ENCODE measurements around the gene PCDHGA12. TPM values are rescaled to one million over a fixed set of nuclear protein-coding genes. Genes with fewer than 3 reads are reported as not detected.
"Not testable (repeated sequence)": the region's sequence is repeated elsewhere in the genome, so short reads cannot be mapped to it uniquely, and the experiment has no call there.

The PCDHGA12 gene
- total RNA-seq (2014; rRNA removed; shearing (Covaris generic); ENCODE audit: low replicate concordance) = not detected in 2 replicates

DNA sequence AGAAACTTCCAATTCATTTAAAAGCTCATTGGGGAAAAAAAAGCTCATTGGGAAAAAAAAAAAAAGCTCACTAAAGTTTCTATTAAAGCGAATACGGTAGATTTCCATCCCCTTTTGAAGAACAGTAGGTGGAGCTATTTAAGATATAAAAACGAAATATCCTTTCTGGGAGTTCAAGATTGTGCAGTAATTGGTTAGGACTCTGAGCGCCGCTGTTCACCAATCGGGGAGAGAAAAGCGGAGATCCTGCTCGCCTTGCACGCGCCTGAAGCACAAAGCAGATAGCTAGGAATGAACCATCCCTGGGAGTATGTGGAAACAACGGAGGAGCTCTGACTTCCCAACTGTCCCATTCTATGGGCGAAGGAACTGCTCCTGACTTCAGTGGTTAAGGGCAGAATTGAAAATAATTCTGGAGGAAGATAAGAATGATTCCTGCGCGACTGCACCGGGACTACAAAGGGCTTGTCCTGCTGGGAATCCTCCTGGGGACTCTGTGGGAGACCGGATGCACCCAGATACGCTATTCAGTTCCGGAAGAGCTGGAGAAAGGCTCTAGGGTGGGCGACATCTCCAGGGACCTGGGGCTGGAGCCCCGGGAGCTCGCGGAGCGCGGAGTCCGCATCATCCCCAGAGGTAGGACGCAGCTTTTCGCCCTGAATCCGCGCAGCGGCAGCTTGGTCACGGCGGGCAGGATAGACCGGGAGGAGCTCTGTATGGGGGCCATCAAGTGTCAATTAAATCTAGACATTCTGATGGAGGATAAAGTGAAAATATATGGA is at the start of gene PCDHGA12:
PCDHGA12 (plus strand) TSS at position 176 of the 782 bp plus-strand sequence; CDS start at position 429, 253 bp downstream.
- peaks cover 4% of the 10 kb centered on the region; the same call in 1 of the 2 replicates for H3K9me3 ChIP-seq
- H3K27me3 ChIP-seq = no peaks in the 10 kb centered on the region
- no peak for DNase-seq
- H3K4me3 ChIP-seq = no peak within 1 kb of the TSS
- H3K36me3 ChIP-seq = no peaks in the 10 kb centered on the region

DNA sequence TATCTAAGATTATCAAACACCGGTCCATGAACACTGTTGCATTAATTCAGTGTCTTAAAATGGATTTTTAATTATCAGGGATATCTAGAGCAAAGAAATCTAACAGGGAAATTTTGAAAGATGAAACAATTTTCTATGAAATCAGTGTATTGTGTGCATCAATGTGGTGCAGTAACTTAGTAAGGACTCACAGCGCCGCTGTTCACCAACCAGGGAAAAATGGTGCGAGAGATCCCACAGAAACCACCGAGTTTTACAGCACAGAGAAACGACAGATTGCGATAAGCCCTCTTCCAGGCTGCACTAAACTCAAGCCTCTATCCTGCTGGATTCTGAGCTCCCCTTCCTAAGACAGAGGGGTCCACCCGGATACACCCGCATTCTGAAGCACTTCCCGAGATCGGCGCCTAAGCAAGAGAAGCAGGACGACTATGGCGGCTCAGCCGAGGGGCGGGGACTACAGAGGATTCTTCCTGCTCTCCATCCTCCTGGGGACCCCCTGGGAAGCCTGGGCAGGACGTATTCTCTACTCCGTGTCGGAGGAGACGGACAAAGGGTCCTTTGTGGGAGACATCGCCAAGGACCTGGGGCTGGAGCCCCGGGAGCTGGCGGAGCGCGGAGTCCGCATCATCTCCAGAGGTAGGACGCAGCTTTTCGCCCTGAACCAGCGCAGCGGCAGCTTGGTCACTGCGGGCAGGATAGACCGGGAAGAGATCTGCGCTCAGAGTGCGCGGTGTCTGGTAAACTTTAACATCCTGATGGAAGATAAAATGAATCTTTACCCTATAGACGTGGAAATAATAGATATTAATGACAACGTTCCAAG is 47.6 kb upstream of the PCDHGA12 start, which contains the start of gene PCDHGA7:
PCDHGA7 (plus strand) TSS at position 274 of the 826 bp plus-strand sequence; CDS start at position 432, 158 bp downstream.
- H3K9me3 ChIP-seq = peaks cover 9% of the 10 kb centered on the region
- no peak for DNase-seq
- H3K36me3 ChIP-seq = no peaks in the 10 kb centered on the region
- H3K27me3 ChIP-seq = no peaks in the 10 kb centered on the region
- no peak within 1 kb of the TSS for H3K4me3 ChIP-seq

DNA sequence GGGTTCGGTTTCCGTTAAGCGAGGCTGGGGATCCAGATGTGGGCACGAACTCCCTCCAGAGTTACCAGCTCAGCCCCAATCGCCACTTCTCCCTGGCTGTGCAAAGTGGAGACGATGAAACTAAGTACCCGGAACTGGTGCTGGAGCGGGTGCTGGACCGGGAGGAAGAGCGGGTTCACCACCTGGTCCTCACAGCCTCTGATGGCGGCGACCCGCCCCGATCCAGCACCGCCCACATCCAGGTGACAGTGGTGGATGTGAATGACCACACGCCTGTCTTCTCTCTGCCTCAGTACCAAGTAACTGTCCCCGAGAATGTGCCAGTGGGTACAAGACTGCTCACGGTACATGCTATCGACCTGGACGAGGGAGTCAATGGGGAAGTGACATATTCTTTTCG is 47.0 kb upstream of the PCDHGA12 start:
- Histone ChIP-seq H3K9me3 (peaks cover 9% of the 10 kb centered on the region), H3K4me3 (no peak overlapping the region), H3K27me3 (no peaks in the 10 kb centered on the region), H3K36me3 (no peaks in the 10 kb centered on the region)
- no peak for DNase-seq

DNA sequence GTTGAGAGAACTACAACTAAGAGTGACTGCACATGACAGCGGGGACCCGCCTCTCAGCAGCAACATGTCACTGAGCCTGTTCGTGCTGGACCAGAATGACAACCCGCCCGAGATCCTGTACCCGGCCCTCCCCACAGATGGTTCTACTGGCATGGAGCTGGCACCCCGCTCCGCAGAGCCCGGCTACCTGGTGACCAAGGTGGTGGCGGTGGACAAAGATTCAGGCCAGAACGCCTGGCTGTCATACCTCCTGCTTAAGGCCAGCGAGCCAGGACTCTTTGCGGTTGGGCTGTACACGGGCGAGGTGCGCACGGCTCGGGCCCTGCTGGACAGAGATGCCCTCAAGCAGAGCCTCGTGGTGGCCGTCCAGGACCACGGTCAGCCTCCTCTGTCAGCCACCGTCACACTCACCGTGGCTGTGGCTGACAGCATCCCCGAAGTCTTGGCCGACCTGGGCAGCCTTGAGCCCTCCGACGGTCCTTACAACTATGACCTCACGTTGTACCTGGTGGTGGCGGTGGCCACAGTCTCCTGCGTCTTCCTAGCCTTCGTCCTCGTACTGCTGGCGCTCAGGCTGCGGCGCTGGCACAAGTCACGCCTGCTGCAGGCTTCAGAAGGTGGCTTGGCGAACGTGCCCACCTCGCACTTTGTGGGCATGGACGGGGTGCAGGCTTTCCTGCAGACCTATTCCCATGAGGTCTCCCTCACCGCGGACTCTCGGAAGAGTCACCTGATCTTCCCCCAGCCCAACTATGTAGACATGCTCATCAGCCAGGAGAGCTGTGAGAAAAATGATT is 45.6 kb upstream of the PCDHGA12 start:
- Histone ChIP-seq H3K4me3 (no peak overlapping the region), H3K27me3 (no peaks in the 10 kb centered on the region), H3K9me3 (peaks cover 11% of the 10 kb centered on the region), H3K36me3 (no peaks in the 10 kb centered on the region)
- no peak for DNase-seq

DNA sequence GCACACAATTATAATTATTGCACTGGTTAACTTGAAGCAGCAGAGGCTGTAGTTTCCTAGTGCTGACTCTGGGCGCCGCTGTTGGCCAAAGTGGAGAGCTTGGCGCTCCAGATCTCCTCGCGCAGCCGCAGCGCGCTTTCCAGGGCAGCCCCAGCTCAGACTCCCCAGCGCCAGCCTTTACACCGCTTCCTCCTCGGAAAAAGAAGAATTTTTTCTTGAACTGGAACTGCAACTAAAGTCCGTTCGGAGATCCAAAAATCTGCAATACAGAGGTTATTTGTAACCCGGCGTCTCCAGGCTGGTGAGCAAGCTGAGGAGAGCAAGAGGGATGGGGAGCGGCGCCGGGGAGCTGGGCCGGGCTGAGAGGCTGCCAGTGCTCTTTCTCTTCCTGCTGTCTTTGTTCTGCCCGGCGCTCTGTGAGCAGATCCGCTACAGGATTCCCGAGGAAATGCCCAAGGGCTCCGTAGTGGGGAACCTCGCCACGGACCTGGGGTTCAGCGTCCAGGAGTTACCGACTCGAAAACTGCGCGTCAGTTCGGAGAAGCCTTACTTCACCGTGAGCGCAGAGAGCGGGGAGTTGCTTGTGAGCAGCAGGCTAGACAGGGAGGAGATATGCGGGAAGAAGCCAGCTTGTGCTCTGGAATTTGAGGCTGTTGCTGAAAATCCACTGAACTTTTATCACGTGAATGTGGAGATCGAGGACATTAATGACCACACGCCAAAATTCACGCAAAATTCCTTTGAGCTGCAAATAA is 42.6 kb upstream of the PCDHGA12 start, which contains the start of gene PCDHGB4:
PCDHGB4 (plus strand) TSS at position 142 of the 755 bp plus-strand sequence; CDS start at position 329, 187 bp downstream.
- not testable (repeated sequence) for H3K27me3 ChIP-seq, H3K4me3 ChIP-seq, H3K36me3 ChIP-seq, DNase-seq
- peaks cover 11% of the 10 kb centered on the region for H3K9me3 ChIP-seq

DNA sequence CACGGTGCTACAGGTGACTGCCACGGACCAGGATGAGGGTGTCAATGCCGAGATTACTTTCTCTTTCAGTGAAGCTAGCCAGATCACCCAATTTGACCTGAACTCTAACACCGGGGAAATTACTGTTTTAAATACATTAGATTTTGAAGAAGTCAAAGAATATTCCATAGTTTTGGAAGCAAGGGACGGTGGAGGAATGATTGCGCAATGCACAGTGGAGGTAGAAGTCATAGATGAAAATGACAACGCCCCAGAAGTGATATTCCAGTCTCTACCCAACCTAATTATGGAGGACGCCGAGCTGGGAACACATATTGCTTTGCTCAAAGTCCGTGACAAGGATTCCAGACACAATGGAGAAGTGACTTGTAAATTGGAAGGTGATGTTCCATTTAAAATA is 41.6 kb upstream of the PCDHGA12 start:
- no peak overlapping the region for H3K4me3 ChIP-seq

DNA sequence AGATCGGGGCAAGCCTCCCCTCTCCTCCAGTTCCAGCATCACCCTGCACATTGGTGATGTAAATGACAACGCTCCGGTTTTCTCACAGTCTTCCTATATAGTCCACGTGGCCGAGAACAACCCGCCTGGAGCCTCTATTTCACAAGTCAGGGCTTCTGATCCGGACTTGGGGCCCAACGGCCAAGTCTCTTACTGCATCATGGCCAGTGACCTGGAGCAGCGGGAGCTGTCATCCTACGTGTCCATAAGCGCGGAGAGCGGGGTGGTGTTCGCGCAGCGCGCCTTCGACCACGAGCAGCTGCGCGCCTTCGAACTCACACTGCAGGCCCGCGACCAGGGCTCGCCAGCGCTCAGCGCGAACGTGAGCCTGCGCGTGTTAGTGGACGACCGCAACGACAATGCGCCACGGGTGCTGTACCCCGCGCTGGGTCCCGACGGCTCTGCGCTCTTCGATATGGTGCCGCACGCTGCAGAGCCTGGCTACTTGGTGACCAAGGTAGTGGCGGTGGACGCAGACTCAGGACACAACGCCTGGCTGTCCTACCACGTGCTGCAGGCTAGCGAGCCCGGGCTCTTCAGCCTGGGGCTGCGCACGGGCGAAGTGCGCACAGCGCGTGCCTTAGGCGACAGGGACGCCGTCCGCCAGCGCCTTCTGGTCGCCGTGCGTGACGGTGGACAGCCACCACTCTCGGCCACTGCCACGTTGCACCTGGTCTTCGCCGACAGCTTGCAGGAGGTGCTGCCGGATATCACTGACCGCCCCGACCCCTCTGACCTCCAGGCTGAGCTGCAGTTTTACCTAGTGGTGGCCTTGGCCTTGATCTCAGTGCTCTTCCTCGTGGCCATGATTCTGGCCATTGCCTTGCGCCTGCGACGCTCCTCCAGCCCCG is 40.9 kb upstream of the PCDHGA12 start:
- H3K4me3 ChIP-seq = no peak overlapping the region
- no peak for DNase-seq
- peaks cover 11% of the 10 kb centered on the region for H3K9me3 ChIP-seq
- no peaks in the 10 kb centered on the region for H3K36me3 ChIP-seq
- H3K27me3 ChIP-seq = no peaks in the 10 kb centered on the region

More for the DNA sequence above, 41.6 kb upstream of the PCDHGA12 start:
- no peaks in the 10 kb centered on the region for H3K27me3 ChIP-seq
- H3K36me3 ChIP-seq = no peaks in the 10 kb centered on the region
- peaks cover 11% of the 10 kb centered on the region for H3K9me3 ChIP-seq
- DNase-seq = no peak

DNA sequence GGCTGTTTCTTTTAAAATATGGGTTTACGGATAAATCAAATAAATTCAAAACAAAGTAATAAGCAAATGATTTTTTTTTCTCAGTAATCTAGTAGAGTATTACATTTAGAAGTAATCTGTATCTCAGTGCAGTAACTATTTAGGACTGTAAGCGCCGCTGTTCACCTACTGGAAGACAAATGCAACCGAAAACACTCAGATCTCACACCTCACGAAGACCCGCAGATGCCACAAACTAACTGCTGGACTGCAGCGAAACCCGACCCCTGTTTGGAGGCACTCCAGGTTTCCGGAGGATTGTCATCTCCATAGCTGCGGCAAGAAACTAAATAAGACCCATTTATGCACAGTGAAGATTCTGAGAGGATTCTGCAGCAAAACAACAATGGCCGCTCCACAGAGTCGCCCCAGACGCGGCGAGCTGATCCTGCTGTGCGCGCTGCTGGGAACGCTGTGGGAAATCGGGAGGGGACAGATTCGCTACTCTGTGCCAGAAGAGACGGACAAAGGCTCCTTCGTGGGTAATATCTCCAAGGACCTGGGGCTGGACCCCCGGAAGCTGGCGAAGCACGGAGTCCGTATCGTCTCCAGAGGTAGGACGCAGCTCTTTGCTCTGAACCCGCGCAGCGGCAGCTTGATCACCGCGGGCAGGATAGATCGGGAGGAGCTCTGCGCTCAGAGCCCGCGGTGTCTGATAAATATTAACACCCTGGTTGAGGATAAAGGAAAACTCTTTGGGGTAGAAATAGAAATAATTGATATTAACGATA is 37.7 kb upstream of the PCDHGA12 start, which contains the start of gene PCDHGA8:
PCDHGA8 (plus strand) TSS at position 205 of the 770 bp plus-strand sequence; CDS start at position 386, 181 bp downstream.
- Histone ChIP-seq H3K27me3 (no peaks in the 10 kb centered on the region), H3K36me3 (no peaks in the 10 kb centered on the region), H3K9me3 (peaks cover 9% of the 10 kb centered on the region), H3K4me3 (no peak within 1 kb of the TSS)
- DNase-seq = no peak

DNA sequence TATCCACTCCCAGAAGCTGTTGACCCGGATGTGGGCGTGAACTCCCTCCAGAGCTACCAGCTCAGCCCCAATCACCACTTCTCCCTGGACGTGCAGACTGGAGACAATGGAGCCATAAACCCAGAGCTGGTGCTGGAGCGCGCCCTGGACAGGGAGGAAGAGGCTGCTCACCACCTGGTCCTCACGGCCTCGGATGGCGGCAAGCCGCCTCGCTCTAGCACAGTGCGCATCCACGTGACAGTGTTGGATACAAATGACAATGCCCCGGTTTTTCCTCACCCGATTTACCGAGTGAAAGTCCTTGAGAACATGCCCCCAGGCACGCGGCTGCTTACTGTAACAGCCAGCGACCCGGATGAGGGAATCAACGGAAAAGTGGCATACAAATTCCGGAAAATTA is 37.0 kb upstream of the PCDHGA12 start:
- Histone ChIP-seq H3K4me3 (no peak overlapping the region), H3K9me3 (peaks cover 9% of the 10 kb centered on the region), H3K27me3 (no peaks in the 10 kb centered on the region), H3K36me3 (no peaks in the 10 kb centered on the region)
- DNase-seq = no peak

DNA sequence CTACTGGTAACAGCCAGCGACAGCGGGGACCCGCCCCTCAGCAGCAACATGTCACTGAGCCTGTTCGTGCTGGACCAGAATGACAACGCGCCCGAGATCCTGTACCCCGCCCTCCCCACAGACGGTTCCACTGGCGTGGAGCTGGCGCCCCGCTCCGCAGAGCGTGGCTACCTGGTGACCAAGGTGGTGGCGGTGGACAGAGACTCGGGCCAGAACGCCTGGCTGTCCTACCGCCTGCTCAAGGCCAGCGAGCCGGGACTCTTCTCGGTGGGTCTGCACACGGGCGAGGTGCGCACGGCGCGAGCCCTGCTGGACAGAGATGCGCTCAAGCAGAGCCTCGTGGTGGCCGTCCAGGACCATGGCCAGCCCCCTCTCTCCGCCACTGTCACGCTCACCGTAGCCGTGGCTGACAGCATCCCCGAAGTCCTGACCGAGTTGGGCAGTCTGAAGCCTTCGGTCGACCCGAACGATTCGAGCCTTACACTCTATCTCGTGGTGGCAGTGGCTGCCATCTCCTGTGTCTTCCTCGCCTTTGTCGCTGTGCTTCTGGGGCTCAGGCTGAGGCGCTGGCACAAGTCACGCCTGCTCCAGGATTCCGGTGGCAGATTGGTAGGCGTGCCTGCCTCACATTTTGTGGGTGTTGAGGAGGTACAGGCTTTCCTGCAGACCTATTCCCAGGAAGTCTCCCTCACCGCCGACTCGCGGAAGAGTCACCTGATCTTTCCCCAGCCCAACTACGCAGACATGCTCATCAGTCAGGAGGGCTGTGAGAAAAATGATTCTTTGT is 35.7 kb upstream of the PCDHGA12 start:
- not testable (repeated sequence) for DNase-seq, H3K36me3 ChIP-seq, H3K27me3 ChIP-seq, H3K4me3 ChIP-seq
- H3K9me3 ChIP-seq = peaks cover 12% of the 10 kb centered on the region

DNA sequence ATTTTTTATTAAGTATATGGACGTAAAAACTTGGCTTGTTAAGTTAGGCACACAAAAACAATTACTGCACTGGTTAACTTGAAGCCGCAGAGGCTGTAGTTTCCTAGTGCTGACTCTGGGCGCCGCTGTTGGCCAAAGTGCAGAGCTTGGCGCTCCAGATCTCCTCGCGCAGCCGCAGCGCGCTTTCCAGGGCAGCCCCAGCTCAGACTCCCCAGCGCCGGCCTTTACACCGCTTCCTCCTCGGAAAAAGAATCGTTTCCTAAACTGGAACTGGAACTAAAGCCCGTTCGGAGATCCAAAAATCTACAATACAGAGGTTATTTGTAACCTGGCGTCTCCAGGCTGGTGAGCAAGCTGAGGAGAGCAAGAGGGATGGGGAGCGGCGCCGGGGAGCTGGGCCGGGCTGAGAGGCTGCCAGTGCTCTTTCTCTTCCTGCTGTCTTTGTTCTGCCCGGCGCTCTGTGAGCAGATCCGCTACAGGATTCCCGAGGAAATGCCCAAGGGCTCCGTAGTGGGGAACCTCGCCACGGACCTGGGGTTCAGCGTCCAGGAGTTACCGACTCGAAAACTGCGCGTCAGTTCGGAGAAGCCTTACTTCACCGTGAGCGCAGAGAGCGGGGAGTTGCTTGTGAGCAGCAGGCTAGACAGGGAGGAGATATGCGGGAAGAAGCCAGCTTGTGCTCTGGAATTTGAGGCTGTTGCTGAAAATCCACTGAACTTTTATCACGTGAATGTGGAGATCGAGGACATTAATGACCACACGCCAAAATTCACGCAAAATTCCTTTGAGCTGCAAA is 32.4 kb upstream of the PCDHGA12 start, which contains the start of gene PCDHGB5:
PCDHGB5 (plus strand) TSS at position 192 of the 796 bp plus-strand sequence; CDS start at position 373, 181 bp downstream.
- not testable (repeated sequence) for DNase-seq, H3K4me3 ChIP-seq, H3K27me3 ChIP-seq, H3K9me3 ChIP-seq, H3K36me3 ChIP-seq

DNA sequence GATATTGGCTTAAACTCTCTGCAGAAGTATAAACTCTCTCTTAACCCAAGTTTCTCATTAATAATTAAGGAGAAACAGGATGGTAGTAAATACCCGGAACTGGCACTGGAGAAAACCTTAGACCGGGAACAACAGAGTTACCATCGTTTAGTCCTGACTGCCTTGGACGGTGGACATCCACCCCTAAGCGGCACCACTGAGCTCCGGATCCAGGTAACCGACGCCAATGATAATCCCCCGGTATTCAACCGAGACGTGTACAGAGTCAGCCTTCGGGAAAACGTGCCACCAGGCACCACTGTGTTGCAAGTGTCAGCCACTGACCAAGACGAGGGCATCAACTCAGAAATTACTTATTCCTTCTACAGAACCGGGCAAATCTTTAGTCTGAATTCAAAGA is 31.7 kb upstream of the PCDHGA12 start:
- Histone ChIP-seq H3K27me3 (no peaks in the 10 kb centered on the region), H3K36me3 (no peaks in the 10 kb centered on the region), H3K4me3 (no peak overlapping the region), H3K9me3 (peaks cover 9% of the 10 kb centered on the region)
- DNase-seq = no peak
